Esophagus muscularis mucosa (tissue), 4 donors: ENCODE results near the gene IST1. TPM values are rescaled to one million over a fixed set of nuclear protein-coding genes. Genes with fewer than 3 reads are reported as not detected.

Experiments used
- DNase-seq: peaks from one replicate; pipeline ENCODE4 v3.0.0-alpha.2; 2017; ENCODE audit errors: extremely low spot score
- H3K27ac ChIP-seq, 4 donors: fragments of 200-600 bp; sonication (generic); replicated peaks in 1 of 4; 1 replicate in 3 of 4; 2 replicates in 1 of 4; pipeline ENCODE4 v1.5.1; 2016 to 2019; ENCODE audit warnings: mild to moderate bottlenecking in 1 of 4
- H3K27me3 ChIP-seq, 4 donors: fragments of 200-600 bp; sonication (generic); one replicate each; pipeline versions ENCODE4 v1.5.1 to v1.6.0; 2016 to 2019
- H3K36me3 ChIP-seq, 4 donors: fragments of 200-600 bp; sonication (generic); one replicate each; pipeline ENCODE4 v1.5.1; 2016 to 2019
- H3K4me1 ChIP-seq, 4 donors: fragments of 200-600 bp; sonication (generic); one replicate each; pipeline ENCODE4 v1.5.1; 2016 to 2019
- H3K4me3 ChIP-seq, 4 donors: fragments of 200-600 bp; sonication (generic); 1 replicate in 2 of 4; 2 replicates in 2 of 4; pipeline ENCODE4 v1.5.1; 2016 to 2019; ENCODE audit warnings: mild to moderate bottlenecking in 4 of 4, moderate library complexity in 1 of 4
- H3K9me3 ChIP-seq, 4 donors: fragments of 200-600 bp; sonication (generic); 1 replicate in 3 of 4; 2 replicates in 1 of 4; pipeline ENCODE4 v1.5.1; 2016 to 2019
- CTCF ChIP-seq, 3 experiments: fragments of 200-600 bp in 2 of 3; fragments of 450-650 bp in 1 of 3; sonication (generic) in 2 of 3; IDR thresholded peaks; one replicate each; pipeline ENCODE4 v1.5.1; 2017 to 2019; ENCODE audit warnings: antibody characterized with exemption in 3 of 3, mild to moderate bottlenecking in 2 of 3, moderate library complexity in 1 of 3
- EP300 ChIP-seq: sonication (generic); formaldehyde crosslinking; IDR thresholded peaks from one replicate; pipeline ENCODE4 v1.6.1; 2017; ENCODE audit warnings: antibody characterized with exemption
- POLR2A ChIP-seq: fragments of 450-650 bp; IDR thresholded peaks from one replicate; pipeline ENCODE4 v1.6.1; 2017; ENCODE audit warnings: antibody characterized with exemption, moderate library complexity, mild to moderate bottlenecking, low read depth
- POLR2AphosphoS5 ChIP-seq, 2 donors: sonication (generic); formaldehyde crosslinking; IDR thresholded peaks; one replicate each; pipeline ENCODE4 v1.6.1; 2017; ENCODE audit warnings: antibody characterized with exemption in 2 of 2
- WGBS: methylation state at CpG from one replicate; pipeline ENCODE4 v1.1.5; 2018; 5-methylcytosine and 5-hydroxymethylcytosine counted together
- intact Hi-C: fragments of 100-400 bp; cut with DNase I; formaldehyde crosslinking; loops from one replicate; pipeline ENCODE4 v1.15.1; 2023
- total RNA-seq, 4 donors: library from RNA; depleted of rRNA; stranded (reverse); fragments of >200 nt; gene quantifications; one replicate each; pipeline versions ENCODE4 v1.1.0 to v1.2.1, GENCODE V29; 2016

Gene IST1
- total RNA-seq, 4 donors from 2014 or later, result 132 to 186 (median 166) TPM

GRCh38 chr16:71916397-71916920, 21.1 kb downstream of the IST1 start:
- H3K36me3 ChIP-seq, result peaks cover 24 to 60% (median 48%) of the 10 kb centered on the region in 4 donors
- no peaks in the 10 kb centered on the region for H3K27me3 ChIP-seq
- H3K4me1 ChIP-seq, result peaks cover 35 to 69% (median 55%) of the 10 kb centered on the region in 4 donors
- no peak for DNase-seq
- TF ChIP-seq EP300, result no peak
- TF ChIP-seq POLR2AphosphoS5 (IDR thresholded peaks at IDR 0.05), result no peak
- no peak for TF ChIP-seq POLR2A
- no peak for TF ChIP-seq CTCF (IDR thresholded peaks at IDR 0.05)
- 82% methylated on average over 11 of the region's 11 CpGs for WGBS
- no peak overlapping the region for H3K27ac ChIP-seq
- no peaks in the 10 kb centered on the region for H3K9me3 ChIP-seq
- intact Hi-C loops, result no loop called here
- no peak overlapping the region for H3K4me3 ChIP-seq

- no peak overlapping the region for H3K4me3 ChIP-seq
- TF ChIP-seq CTCF (IDR thresholded peaks at IDR 0.05) (no peak), EP300 (no peak)
- DNase-seq, result no peak
- intact Hi-C loops, result no loop called here
- H3K36me3 ChIP-seq, result peaks cover 39 to 72% (median 63%) of the 10 kb centered on the region in 4 donors
- no peak overlapping the region for H3K27ac ChIP-seq
- no peaks in the 10 kb centered on the region for H3K9me3 ChIP-seq
- H3K4me1 ChIP-seq, result peaks cover 35 to 65% (median 48%) of the 10 kb centered on the region in 4 donors
- WGBS, result 54% methylated on average over 6 of the region's 6 CpGs
- no peaks in the 10 kb centered on the region for H3K27me3 ChIP-seq
Observed at GRCh38 chr16:71917900-71918299, 22.6 kb downstream of the IST1 start.

GRCh38 chr16:71919035-71919434, 23.7 kb downstream of the IST1 start:
- H3K36me3 ChIP-seq, result peaks cover 49 to 83% (median 74%) of the 10 kb centered on the region in 4 donors
- H3K4me1 ChIP-seq, result peaks cover 37 to 53% (median 47%) of the 10 kb centered on the region in 4 donors
- TF ChIP-seq CTCF (IDR thresholded peaks at IDR 0.05), result no peak
- TF ChIP-seq EP300, result no peak
- TF ChIP-seq POLR2AphosphoS5 (IDR thresholded peaks at IDR 0.05), result no peak
- no peak for TF ChIP-seq POLR2A
- H3K27me3 ChIP-seq, result no peaks in the 10 kb centered on the region
- no peak for DNase-seq
- no peaks in the 10 kb centered on the region for H3K9me3 ChIP-seq
- no peak overlapping the region for H3K4me3 ChIP-seq
- WGBS, result 72% methylated on average over 3 of the region's 3 CpGs
- H3K27ac ChIP-seq, result no peak overlapping the region
- intact Hi-C loops, result no loop called here

GRCh38 chr16:71920658-71921057, 25.3 kb downstream of the IST1 start:
- peaks cover 27 to 41% (median 36%) of the 10 kb centered on the region in 4 donors for H3K4me1 ChIP-seq

More at GRCh38 chr16:71920658-71921057, 25.3 kb downstream of the IST1 start:
- intact Hi-C loops, result no loop called here
- TF ChIP-seq POLR2AphosphoS5 (IDR thresholded peaks at IDR 0.05) (no peak), EP300 (no peak), CTCF (IDR thresholded peaks at IDR 0.05) (no peak), POLR2A (no peak)
- H3K4me3 ChIP-seq, result no peak overlapping the region
- H3K27me3 ChIP-seq, result no peaks in the 10 kb centered on the region
- DNase-seq, result no peak
- no peaks in the 10 kb centered on the region for H3K9me3 ChIP-seq
- 91% methylated on average over 2 of the region's 2 CpGs for WGBS
- peaks cover 58 to 96% (median 87%) of the 10 kb centered on the region in 4 donors for H3K36me3 ChIP-seq
- H3K27ac ChIP-seq, result no peak overlapping the region
